NCI-H82 treated with DMSO at 0.1 percent for 48 hours (cell line): ENCODE measurements around the gene RNASE4.
"Not testable (repeated sequence)": the region's sequence is repeated elsewhere in the genome, so short reads cannot be mapped to it uniquely, and the experiment has no call there.

Experiments
- DNase-seq: peaks from one replicate; lab custom pipeline; 2025; ENCODE audit not compliant: unreplicated experiment; lab: John Stamatoyannopoulos, UW

The RNASE4 gene

GRCh38 chr14:20734430-20734806 lies 50.1 kb downstream of the RNASE4 start:
- no peak for DNase-seq

GRCh38 chr14:20738292-20738691 lies 53.9 kb downstream of the RNASE4 start:
- DNase-seq = not testable (repeated sequence)

- DNase-seq = no peak
Observed at GRCh38 chr14:20742132-20742531, 57.8 kb downstream of the RNASE4 start.

GRCh38 chr14:20743556-20743955 lies 59.2 kb downstream of the RNASE4 start:
- DNase-seq = no peak

GRCh38 chr14:20745571-20746358 lies 61.4 kb downstream of the RNASE4 start, which contains the start of gene EDDM3A:
Gene EDDM3A (plus strand): TSS chr14:20745887. CDS start chr14:20747581, 1,694 bp downstream.
- no peak for DNase-seq

GRCh38 chr14:20746566-20746965 lies 62.2 kb downstream of the RNASE4 start:
- DNase-seq = no peak

- no peak for DNase-seq
Observed at GRCh38 chr14:20748439-20748838, 64.1 kb downstream of the RNASE4 start.

GRCh38 chr14:20750194-20750593 lies 65.8 kb downstream of the RNASE4 start:
- no peak for DNase-seq
